K562 (cell line): ENCODE measurements around the gene STEAP3. TPM values are rescaled to one million over a fixed set of nuclear protein-coding genes. Genes with fewer than 3 reads are reported as not detected.

ENCODE experiments used
- ATAC-seq: fragments of 200-7000 bp; cut with Tn5 transposase; 3 replicates; pipeline ENCODE4 v1.9.1; 2020; ENCODE audit warnings: moderate library complexity
- BruUV-seq: library from RNA; stranded (reverse); fragments of 400-500 nt; replicated peaks from 2 replicates; lab custom pipeline; 2021; lab: Mats Ljungman, UMichigan
- CTCF ChIA-PET: fragments of 300-600 bp; formaldehyde crosslinking; extraction: SDS; loops from one replicate; lab custom pipeline; 2021; ENCODE audit warnings: low intra/inter-chr PET ratio; lab: Yijun Ruan, JAX
- POLR2A ChIA-PET: fragments of 300-600, 350-650 bp; sonication (Branson Sonifier 250); formaldehyde crosslinking; extraction: SDS; loops from one replicate; lab custom pipeline; 2021; ENCODE audit warnings: antibody characterized with exemption, inconsistent platforms; lab: Yijun Ruan, JAX
- DNase-seq, 4 experiments: peaks; one replicate each; pipeline versions ENCODE4 v3.0.0 to v3.0.0-alpha.2; 2011 to 2018; ENCODE audit warnings: low spot score in 3 of 4, mixed read lengths in 3 of 4; ENCODE audit errors: extremely low read depth in 1 of 4
- FAIRE-seq: peaks from 2 replicates; lab custom pipeline; 2011; peaks lifted over from hg19 to GRCh38; lab: Jason Lieb, UNC
- H2AFZ ChIP-seq: 2 replicates; pipeline ENCODE4 v1.6.0; 2011; ENCODE audit warnings: low read depth, low read length, control low read depth, inconsistent platforms
- H3K27ac ChIP-seq: fragments of 200-600 bp; 3 replicates; pipeline ENCODE4 v1.8.0; 2011; ENCODE audit warnings: low read depth, mild to moderate bottlenecking, control low read depth, inconsistent platforms, low read length, moderate library complexity, mixed read lengths; ENCODE audit errors: extremely low read depth
- H3K27me3 ChIP-seq, 2 experiments: fragments of 300-600 bp in 1 of 2; 2 replicates in 1 of 2; 3 replicates in 1 of 2; pipeline versions ENCODE4 v1.6.0 to v1.8.0; 2011; ENCODE audit warnings: inconsistent platforms in 2 of 2, low read length in 2 of 2, mild to moderate bottlenecking in 1 of 2, mixed read lengths in 1 of 2, moderate library complexity in 1 of 2; ENCODE audit not compliant: control insufficient read depth in 2 of 2, insufficient read depth in 2 of 2
- H3K36me3 ChIP-seq: fragments of 300-600 bp; 3 replicates; pipeline ENCODE4 v1.8.0; 2011; ENCODE audit warnings: mild to moderate bottlenecking, low read length, inconsistent platforms; ENCODE audit not compliant: control insufficient read depth, insufficient read depth
- H3K4me1 ChIP-seq, 2 experiments: fragments of 200-600 bp in 1 of 2; replicated peaks in 1 of 2; 2 replicates in 1 of 2; 3 replicates in 1 of 2; pipeline versions ENCODE4 v1.5.1 to v1.8.0; 2011; ENCODE audit warnings: inconsistent platforms in 2 of 2, low read length in 2 of 2, mild to moderate bottlenecking in 1 of 2, mixed read lengths in 1 of 2, moderate library complexity in 1 of 2; ENCODE audit not compliant: control insufficient read depth in 2 of 2, insufficient read depth in 2 of 2
- H3K4me2 ChIP-seq: 2 replicates; pipeline ENCODE4 v1.6.1; 2011; ENCODE audit warnings: low read length, control low read depth, inconsistent platforms, mixed read lengths; ENCODE audit not compliant: insufficient read depth
- H3K4me3 ChIP-seq: fragments of 200-600 bp; sonication (generic), shearing (Covaris generic); 2 replicates; pipeline ENCODE4 v1.5.1; 2016; ENCODE audit warnings: control low read depth, inconsistent platforms
- H3K79me2 ChIP-seq: fragments of 200-600 bp; 3 replicates; pipeline ENCODE4 v1.8.0; 2011; ENCODE audit warnings: low read length, inconsistent platforms; ENCODE audit not compliant: control insufficient read depth, insufficient read depth
- H3K9ac ChIP-seq, 2 experiments: 2 replicates each; pipeline versions ENCODE4 v1.6.0 to v1.6.1; 2011; ENCODE audit warnings: low read depth in 2 of 2, low read length in 2 of 2, control low read depth in 1 of 2, inconsistent platforms in 1 of 2, mild to moderate bottlenecking in 1 of 2, mixed read lengths in 1 of 2; ENCODE audit not compliant: insufficient read depth in 1 of 2
- H3K9me1 ChIP-seq: one replicate; pipeline ENCODE4 v1.6.0; 2011; ENCODE audit warnings: inconsistent platforms, mild to moderate bottlenecking, low read length, moderate library complexity; ENCODE audit not compliant: control insufficient read depth, insufficient read depth
- H3K9me3 ChIP-seq: replicated peaks from 2 replicates; pipeline ENCODE4 v1.5.1; 2011; ENCODE audit warnings: low read depth, low read length, inconsistent platforms; ENCODE audit not compliant: control insufficient read depth, insufficient read depth
- H4K20me1 ChIP-seq: replicated peaks from 2 replicates; pipeline ENCODE4 v1.6.1; 2011; ENCODE audit warnings: low read length, inconsistent platforms, mixed read lengths; ENCODE audit not compliant: control insufficient read depth, insufficient read depth
- DEAF1 ChIP-seq: fragments of 450-650 bp; formaldehyde crosslinking; IDR thresholded peaks from 2 replicates; pipeline ENCODE4 v1.4.0; 2020; ENCODE audit warnings: mild to moderate bottlenecking, moderate library complexity
- DPF2 ChIP-seq: fragments of 450-650 bp; IDR thresholded peaks from 2 replicates; pipeline ENCODE4 v1.6.1; 2016
- ELF1 ChIP-seq: fragments of 200-800 bp; sonication (Bioruptor generic); IDR thresholded peaks from 2 replicates; pipeline ENCODE4 v1.6.1; 2016; ENCODE audit warnings: missing genetic modification characterization, missing compliant biosample characterization
- RBBP5 ChIP-seq: fragments of 200-600 bp; sonication (generic); IDR thresholded peaks from 2 replicates; pipeline ENCODE4 v1.6.1; 2012; ENCODE audit warnings: borderline replicate concordance, mild to moderate bottlenecking, low read length, control low read depth, inconsistent platforms; ENCODE audit not compliant: insufficient read depth, poor library complexity, severe bottlenecking
- SP2 ChIP-seq: IDR thresholded peaks from 2 replicates; pipeline ENCODE4 v1.6.1; 2011; ENCODE audit warnings: mild to moderate bottlenecking, low read depth, low read length, moderate library complexity; ENCODE audit not compliant: poor library complexity, severe bottlenecking; ENCODE audit errors: extremely low read depth
- TCF3 ChIP-seq: sonication (generic); formaldehyde crosslinking; IDR thresholded peaks from 2 replicates; pipeline ENCODE4 v1.4.0; 2020; ENCODE audit warnings: mild to moderate bottlenecking, missing genetic modification reagents
- ZNF121 ChIP-seq: sonication (generic); formaldehyde crosslinking; conservative IDR thresholded peaks from 2 replicates; pipeline ENCODE4 v1.8.0; 2022; ENCODE audit warnings: missing genetic modification reagents
- ZNF23 ChIP-seq: fragments of 250-450 bp; sonication (Bioruptor Pico); IDR thresholded peaks from 2 replicates; pipeline ENCODE4 v1.4.0; 2020; ENCODE audit warnings: mild to moderate bottlenecking
- WGBS: fragments of 100-300 bp; shearing (Covaris generic); methylation state at CpG from one replicate; pipeline ENCODE4 v1.1.6; 2016; ENCODE audit warnings: low coverage, mixed read lengths; ENCODE audit not compliant: insufficient coverage; ENCODE audit errors: missing lambda C conversion rate; 5-methylcytosine and 5-hydroxymethylcytosine counted together
- in situ Hi-C: fragments of 300-500 bp; cut with MboI; formaldehyde crosslinking; loops from 4 replicates; pipeline ENCODE4 v1.15.0; 2018; ENCODE audit warnings: inconsistent platforms, mixed read lengths
- intact Hi-C: fragments of 100-400 bp; cut with micrococcal nuclease; formaldehyde crosslinking; loops from 2 replicates; pipeline ENCODE4 v1.14.2; 2022
- polyA plus RNA-seq, 8 experiments: library from polyadenylated mRNA; depleted of rRNA in 4 of 8; stranded (reverse) in 5 of 8; unstranded in 3 of 8; fragments of >200 nt; fragmentation: Nextera tagmentation in 2 of 8; fragmentation: Illumina TruSeq in 1 of 8; extraction: Ambion mirVana in 2 of 8; extraction: Trizol in 1 of 8; gene quantifications; 2 replicates each; pipeline versions ENCODE4 v1.2.1 to v1.2.3, GENCODE V29; 2011 to 2014; ENCODE audit warnings: inconsistent platforms in 1 of 8, missing spikeins in 1 of 8
- total RNA-seq, 7 experiments: library from RNA; depleted of rRNA in 6 of 7; stranded (reverse); fragments of >200 nt in 6 of 7; fragmentation: Illumina TruSeq in 2 of 7; extraction: Trizol in 2 of 7; gene quantifications; 2 replicates each; pipeline versions ENCODE4 v1.2.1 to v1.2.3, GENCODE V29; 2011 to 2021; ENCODE audit warnings: low replicate concordance in 1 of 7
- TF ChIP-seq, protein P1 (sequence below): fragments of 450-650 bp; conservative IDR thresholded peaks from 2 replicates; pipeline ENCODE4 v1.6.1; 2016; ENCODE audit warnings: missing genetic modification characterization, low read depth, mild to moderate bottlenecking, control low read depth, missing compliant biosample characterization
- TF ChIP-seq, protein P2 (sequence below): fragments of 450-650 bp; IDR thresholded peaks from 2 replicates; pipeline ENCODE4 v1.7.0; 2016; ENCODE audit warnings: borderline replicate concordance
- TF ChIP-seq, protein P3 (sequence below): IDR thresholded peaks from 2 replicates; pipeline ENCODE4 v1.6.1; 2011; ENCODE audit warnings: borderline replicate concordance, low read depth, mild to moderate bottlenecking, moderate library complexity, low read length; ENCODE audit not compliant: insufficient read depth, poor library complexity, severe bottlenecking

STEAP3 gene
- total and polyA plus RNA-seq, 9 of the 15 experiments (the other 6 are each of a cell fraction or from before 2014, with no cell fraction given), result 1.8 to 31.6 (median 9.0) TPM

- TF ChIP-seq DPF2 (no peak), RBBP5 (no peak)
- TF ChIP-seq, protein P1, sequence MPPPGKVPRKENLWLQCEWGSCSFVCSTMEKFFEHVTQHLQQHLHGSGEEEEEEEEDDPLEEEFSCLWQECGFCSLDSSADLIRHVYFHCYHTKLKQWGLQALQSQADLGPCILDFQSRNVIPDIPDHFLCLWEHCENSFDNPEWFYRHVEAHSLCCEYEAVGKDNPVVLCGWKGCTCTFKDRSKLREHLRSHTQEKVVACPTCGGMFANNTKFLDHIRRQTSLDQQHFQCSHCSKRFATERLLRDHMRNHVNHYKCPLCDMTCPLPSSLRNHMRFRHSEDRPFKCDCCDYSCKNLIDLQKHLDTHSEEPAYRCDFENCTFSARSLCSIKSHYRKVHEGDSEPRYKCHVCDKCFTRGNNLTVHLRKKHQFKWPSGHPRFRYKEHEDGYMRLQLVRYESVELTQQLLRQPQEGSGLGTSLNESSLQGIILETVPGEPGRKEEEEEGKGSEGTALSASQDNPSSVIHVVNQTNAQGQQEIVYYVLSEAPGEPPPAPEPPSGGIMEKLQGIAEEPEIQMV, result no peak
- TF ChIP-seq, protein P2, sequence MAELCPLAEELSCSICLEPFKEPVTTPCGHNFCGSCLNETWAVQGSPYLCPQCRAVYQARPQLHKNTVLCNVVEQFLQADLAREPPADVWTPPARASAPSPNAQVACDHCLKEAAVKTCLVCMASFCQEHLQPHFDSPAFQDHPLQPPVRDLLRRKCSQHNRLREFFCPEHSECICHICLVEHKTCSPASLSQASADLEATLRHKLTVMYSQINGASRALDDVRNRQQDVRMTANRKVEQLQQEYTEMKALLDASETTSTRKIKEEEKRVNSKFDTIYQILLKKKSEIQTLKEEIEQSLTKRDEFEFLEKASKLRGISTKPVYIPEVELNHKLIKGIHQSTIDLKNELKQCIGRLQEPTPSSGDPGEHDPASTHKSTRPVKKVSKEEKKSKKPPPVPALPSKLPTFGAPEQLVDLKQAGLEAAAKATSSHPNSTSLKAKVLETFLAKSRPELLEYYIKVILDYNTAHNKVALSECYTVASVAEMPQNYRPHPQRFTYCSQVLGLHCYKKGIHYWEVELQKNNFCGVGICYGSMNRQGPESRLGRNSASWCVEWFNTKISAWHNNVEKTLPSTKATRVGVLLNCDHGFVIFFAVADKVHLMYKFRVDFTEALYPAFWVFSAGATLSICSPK, result no peak
Observed at GRCh38 chr2:119264781-119265692, 41.4 kb downstream of the STEAP3 start (continued).

DNA sequence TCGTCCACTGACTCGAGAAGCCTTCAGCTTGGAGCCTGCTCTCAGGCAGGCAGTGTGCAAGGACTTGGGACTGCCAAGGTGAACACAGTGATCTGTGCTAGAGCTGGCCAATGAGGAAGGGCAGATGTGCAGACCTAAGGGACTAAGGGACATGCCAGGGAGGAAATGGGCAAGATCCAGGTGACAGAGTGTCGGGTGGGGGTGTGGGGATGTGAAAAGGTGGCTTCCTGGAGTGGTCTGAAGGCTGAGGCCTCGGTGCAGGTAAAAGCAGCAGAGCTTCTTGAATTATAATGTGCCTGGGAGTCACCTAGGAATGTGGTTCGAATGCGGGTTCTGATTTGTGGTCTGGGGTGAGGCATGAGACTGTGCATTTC lies 42.0 kb downstream of the STEAP3 start:
- Histone ChIP-seq H2AFZ (no peak overlapping the region), H3K9me3 (no peaks in the 10 kb centered on the region), H3K9ac (no peak overlapping the region), H3K27me3 (no peaks in the 10 kb centered on the region), H3K4me1 (peaks cover 2 to 7% of the 10 kb centered on the region in 2 experiments; a peak in 3 of 5 replicates), H3K9me1 (peaks cover 3% of the 10 kb centered on the region), H3K36me3 (peaks cover 28% of the 10 kb centered on the region; the same call in 1 of the 3 replicates), H3K4me3 (no peak overlapping the region), H4K20me1 (no peaks in the 10 kb centered on the region), H3K79me2 (no peaks in the 10 kb centered on the region), H3K4me2 (no peak overlapping the region), H3K27ac (no peak overlapping the region)
- BruUV-seq, result no TSS peak
- 76% methylated on average over 6 of the region's 6 CpGs for WGBS
- intact Hi-C loops, result loop anchor here (1.0 to 10.0 kb wide), 3 partner anchors 46 to 381 kb away; no protein-coding TSS in a partner anchor
- ATAC-seq (no peak), DNase-seq (no peak), FAIRE-seq (no peak)
- in situ Hi-C loops, result no loop called here
- ChIA-PET POLR2A (interaction anchor here (0.6 to 1.0 kb wide), 2 partner anchors 46 to 249 kb away, joined by 3 to 6 read pairs; no protein-coding TSS in a partner anchor), CTCF (interaction anchor here (0.5 to 2.4 kb wide), 7 partner anchors 29 to 421 kb away, joined by 3 to 10 read pairs (median 3); no protein-coding TSS in a partner anchor)
- TF ChIP-seq TCF3 (CRISPR knock-in tag), result no peak
- no peak for TF ChIP-seq ELF1
- TF ChIP-seq, protein P3, sequence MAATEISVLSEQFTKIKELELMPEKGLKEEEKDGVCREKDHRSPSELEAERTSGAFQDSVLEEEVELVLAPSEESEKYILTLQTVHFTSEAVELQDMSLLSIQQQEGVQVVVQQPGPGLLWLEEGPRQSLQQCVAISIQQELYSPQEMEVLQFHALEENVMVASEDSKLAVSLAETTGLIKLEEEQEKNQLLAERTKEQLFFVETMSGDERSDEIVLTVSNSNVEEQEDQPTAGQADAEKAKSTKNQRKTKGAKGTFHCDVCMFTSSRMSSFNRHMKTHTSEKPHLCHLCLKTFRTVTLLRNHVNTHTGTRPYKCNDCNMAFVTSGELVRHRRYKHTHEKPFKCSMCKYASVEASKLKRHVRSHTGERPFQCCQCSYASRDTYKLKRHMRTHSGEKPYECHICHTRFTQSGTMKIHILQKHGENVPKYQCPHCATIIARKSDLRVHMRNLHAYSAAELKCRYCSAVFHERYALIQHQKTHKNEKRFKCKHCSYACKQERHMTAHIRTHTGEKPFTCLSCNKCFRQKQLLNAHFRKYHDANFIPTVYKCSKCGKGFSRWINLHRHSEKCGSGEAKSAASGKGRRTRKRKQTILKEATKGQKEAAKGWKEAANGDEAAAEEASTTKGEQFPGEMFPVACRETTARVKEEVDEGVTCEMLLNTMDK, result no peak
- no peak for TF ChIP-seq ZNF121
- no peak for TF ChIP-seq DEAF1 (CRISPR knock-in tag)
- TF ChIP-seq ZNF23 (CRISPR knock-in tag), result no peak
- TF ChIP-seq SP2, result no peak
